Germinal center (tissue), 1 donor: ENCODE measurements around the gene TRPC4AP.
A peak's percentile ranks its signal among the peaks of the same experiment; 100 is the strongest.

Source experiments
- DNase-seq: peaks from one replicate; pipeline ENCODE4 v3.0.0; 2012; ENCODE audit warnings: mixed read lengths, low spot score

TRPC4AP gene

GRCh38 chr20:35000922-35001595, 91.5 kb downstream of the TRPC4AP start:
- no peak for DNase-seq

- DNase-seq = peak; percentile 77
Measured at GRCh38 chr20:35000311-35000921, 92.2 kb downstream of the TRPC4AP start.

GRCh38 chr20:34999782-35000181, 92.8 kb downstream of the TRPC4AP start:
- no peak for DNase-seq

GRCh38 chr20:34999021-34999451, 93.6 kb downstream of the TRPC4AP start:
- DNase-seq = no peak

DNA sequence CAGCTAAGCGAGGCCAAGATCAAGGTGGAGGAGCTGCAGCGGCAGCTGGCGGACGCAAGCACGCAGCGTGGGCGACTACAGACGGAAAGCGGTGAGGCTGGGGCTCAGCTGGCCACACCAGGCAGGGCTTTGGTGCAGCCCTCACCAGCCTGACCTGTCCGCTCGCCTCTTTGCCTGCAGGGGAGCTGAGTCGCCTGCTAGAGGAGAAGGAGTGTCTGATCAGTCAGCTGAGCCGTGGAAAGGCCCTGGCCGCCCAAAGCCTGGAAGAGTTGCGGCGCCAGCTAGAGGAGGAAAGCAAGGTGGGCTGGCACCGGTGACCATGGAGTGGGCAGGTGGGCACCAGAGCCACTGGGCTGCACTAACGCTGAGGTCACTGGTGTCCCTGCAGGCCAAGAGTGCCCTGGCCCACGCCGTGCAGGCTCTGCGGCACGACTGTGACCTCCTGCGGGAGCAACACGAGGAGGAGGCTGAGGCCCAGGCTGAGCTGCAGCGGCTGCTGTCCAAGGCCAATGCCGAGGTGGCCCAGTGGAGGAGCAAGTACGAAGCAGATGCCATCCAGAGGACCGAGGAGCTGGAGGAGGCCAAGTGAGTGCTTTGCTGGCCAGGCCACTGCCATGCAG, 94.2 kb downstream of the TRPC4AP start:
- DNase-seq = no peak

DNA sequence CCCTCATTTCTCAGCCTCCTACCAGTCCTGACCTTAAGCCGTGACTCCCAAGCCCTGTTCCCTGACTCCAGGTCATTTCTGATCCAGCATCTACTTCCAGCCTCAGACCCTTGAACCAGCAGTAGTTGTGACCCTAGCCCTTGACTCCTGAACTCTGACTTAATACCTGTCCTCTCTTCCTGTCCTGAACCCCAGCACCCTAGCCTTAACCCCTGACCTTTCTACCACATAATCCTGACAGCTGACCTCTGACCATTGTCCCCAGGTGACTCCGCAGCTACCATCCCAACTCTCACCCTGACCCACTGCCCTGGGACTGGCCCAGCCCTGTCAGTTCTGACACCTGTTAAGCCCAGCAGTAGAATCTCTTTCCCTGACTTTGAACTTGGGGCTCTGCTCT, 94.8 kb downstream of the TRPC4AP start:
- no peak for DNase-seq

- no peak for DNase-seq
Measured at GRCh38 chr20:34997131-34997561, 95.5 kb downstream of the TRPC4AP start.

DNA sequence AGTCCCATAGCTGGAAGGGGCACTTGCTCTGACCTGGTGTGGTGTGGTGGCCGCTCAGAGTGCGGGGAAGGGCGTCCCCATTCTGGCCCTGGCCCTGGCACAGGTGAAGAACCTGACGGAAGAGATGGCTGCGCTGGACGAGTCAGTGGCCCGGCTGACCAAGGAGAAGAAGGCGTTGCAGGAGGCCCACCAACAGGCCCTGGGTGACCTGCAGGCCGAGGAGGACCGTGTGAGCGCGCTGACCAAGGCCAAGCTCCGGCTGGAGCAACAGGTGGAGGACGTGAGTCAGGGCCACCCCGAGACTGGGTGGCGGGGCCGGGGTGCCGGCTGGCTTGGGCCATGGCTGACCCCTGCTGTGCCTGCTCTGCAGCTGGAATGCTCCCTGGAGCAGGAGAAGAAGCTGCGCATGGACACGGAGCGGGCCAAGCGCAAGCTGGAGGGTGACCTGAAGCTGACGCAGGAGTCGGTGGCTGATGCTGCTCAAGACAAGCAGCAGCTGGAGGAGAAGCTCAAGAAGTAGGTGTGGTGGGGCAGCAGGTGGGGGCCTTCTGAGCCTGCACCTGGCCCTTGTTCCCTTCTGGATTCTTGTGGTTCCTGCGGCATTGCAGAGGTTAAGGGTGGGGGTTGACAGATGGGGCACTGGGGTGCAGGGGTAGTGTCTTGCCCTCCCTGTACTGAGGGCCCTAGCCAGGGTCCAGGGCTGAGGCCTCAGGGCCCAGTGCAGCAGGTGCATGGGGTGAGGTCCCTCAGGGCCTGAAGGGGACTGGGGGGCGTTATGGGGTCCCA, 96.2 kb downstream of the TRPC4AP start:
- no peak for DNase-seq

GRCh38 chr20:34995696-34996095, 96.9 kb downstream of the TRPC4AP start:
- DNase-seq = no peak

DNA sequence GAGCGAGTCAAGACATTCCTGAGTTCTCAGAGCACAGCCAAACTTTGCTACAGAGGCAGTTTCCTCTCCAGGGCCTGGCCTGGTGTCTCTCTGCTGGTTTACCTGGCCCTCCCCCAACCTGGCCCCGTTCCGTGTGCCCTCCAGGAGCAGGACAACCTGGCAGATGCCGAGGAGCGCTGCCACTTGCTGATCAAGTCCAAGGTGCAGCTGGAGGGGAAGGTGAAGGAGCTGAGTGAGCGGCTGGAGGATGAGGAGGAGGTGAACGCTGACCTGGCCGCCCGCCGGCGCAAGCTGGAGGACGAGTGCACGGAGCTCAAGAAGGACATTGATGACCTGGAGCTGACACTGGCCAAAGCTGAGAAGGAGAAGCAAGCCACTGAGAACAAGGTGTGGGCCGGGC, 97.4 kb downstream of the TRPC4AP start:
- DNase-seq = no peak

DNA sequence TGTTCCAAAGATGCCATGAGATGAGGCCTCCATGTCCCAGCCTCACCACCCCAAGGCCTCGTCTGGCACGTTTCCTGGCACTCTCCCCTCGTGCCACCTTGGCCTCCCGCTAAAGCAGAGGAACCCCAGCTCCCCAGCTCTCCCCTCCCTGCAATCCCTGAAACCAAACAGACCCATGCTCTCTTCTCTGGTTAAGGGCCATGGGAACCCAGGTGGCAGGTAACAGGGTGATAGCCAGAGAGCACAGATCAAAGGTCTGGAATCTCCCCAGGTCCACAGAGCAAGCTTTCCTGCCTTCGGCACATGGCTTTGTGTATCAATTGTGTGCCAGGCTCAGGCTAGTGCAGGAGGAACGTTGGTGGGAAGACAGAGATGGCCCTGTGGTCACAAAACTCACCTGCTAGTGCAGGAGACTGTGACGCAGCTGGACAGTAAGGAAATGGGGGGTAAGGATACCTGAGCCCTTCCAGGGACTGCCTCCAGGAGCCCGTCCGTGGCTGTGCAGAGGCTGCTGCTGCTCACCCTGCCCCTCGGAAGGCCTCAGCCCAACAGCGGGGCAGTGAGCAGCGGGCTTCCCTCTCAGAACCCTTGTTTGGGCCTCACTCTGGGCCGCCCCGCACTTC, 98.0 kb downstream of the TRPC4AP start:
- DNase-seq = no peak

- no peak for DNase-seq
Measured at GRCh38 chr20:34993941-34994508, 98.6 kb downstream of the TRPC4AP start.

DNA sequence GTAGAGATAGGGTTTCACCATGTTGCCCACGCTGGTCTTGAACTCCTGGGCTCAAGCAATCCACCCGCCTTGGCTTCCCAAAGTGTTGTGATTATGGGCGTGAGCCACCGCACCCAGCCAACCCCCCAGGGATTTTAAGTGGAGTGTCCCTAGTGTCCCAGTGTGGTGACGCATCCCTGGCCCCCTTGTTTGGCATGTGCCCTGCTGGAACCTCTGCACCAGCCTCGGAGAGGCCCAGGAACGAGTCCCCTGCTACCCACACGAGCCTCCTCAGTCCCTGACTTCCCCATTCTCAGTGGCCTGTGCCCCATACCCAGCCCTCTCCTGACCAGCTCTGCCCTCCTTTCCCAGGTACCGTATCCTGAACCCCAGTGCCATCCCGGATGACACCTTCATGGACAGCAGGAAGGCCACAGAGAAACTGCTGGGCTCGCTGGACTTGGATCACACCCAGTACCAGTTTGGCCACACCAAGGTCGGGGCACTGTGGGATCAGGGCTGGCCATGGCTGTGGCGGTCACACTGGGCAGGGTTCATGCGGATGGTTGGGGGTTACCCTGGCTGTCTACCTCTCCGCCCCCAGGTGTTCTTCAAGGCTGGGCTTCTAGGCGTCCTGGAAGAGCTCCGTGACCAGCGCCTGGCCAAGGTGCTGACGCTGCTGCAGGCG, 99.7 kb downstream of the TRPC4AP start:
- no peak for DNase-seq

DNA sequence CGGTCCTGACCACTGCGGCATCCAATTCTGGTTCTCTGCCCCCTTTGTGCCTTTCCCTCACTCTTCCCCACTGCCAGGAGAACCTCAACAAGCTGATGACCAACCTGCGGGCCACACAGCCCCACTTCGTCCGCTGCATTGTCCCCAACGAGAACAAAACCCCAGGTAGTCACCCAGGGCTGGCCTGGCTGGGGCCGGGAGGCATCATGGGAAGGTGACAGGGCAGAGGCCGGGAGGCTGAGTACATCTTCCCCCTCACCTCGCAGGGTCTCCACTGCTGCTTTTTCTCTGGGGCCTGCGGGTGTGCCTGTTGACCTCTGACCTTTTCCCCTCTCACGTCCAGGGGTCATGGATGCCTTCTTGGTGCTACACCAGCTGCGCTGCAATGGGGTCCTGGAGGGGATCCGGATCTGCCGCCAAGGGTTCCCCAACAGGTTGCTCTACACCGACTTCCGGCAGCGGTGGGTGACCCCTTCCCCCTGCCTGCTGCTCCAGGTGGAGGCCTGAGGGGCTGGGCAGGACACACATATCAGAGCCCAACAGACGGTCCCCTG, 101.9 kb downstream of the TRPC4AP start:
- DNase-seq = no peak

DNA sequence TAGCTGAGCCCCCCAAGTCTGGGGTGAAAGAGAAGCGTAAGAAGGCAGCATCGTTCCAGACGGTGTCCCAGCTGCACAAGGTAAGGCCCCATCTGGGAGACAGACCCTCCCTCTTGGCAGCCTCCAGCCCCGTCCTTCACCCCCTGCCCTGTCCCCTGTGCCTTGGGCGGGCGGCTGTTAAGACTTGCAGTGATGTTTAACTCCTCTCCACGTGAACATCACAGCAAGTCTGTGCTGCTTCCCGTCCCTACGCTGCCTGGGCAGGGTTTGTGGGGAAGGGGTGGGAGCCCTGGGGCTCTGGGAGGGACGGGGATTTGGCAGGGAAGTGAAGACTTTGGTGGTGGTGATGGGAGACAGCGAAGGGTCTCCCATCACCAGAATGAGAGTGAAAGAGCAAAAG, 102.4 kb downstream of the TRPC4AP start:
- no peak for DNase-seq

DNA sequence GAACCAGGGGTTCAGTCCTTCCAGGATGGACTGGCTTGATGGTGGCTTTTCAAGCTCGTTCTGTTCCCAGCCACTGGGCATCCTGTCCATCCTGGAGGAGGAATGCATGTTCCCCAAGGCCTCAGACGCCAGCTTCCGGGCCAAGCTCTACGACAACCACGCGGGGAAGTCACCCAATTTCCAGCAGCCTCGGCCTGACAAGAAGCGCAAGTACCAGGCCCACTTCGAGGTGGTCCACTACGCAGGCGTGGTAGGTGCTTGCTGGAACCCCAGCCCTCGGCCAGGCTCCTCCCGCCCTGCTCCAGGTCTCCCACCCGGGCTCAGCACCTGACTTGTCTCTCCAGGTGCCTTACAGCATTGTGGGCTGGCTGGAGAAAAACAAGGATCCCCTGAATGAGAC, 102.9 kb downstream of the TRPC4AP start:
- no peak for DNase-seq

- DNase-seq = no peak
Measured at GRCh38 chr20:34989118-34989517, 103.5 kb downstream of the TRPC4AP start.

DNA sequence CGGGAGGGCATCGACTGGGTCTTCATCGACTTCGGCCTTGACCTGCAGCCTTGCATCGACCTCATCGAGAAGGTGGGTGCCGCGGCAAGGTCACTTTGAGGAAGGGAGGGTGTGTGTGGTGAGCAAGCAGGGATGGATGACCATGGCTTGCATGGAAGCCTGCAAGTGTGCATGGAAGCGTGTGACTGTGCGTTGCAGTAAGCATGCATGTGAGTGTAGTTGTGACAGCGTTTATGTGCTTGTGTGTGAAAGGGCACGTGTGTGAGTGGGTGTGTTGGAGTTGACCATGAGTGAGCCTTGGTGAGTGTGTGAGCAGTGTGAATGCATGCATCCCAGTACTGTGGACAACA, 104.4 kb downstream of the TRPC4AP start:
- DNase-seq = no peak

GRCh38 chr20:34987288-34988190, 105.1 kb downstream of the TRPC4AP start:
- no peak for DNase-seq
